HAP-1 (cell line): ENCODE results near the gene UPK2.
"Not testable (repeated sequence)": the region's sequence is repeated elsewhere in the genome, so short reads cannot be mapped to it uniquely, and the experiment has no call there.

ENCODE experiments used
- DNase-seq, 2 experiments: peaks; one replicate each; pipeline ENCODE4 v3.0.0-alpha.2; 2016 to 2020; ENCODE audit warnings: low spot score in 2 of 2
- H3K27me3 ChIP-seq: fragments of 250-450 bp; sonication (Bioruptor Pico); 2 replicates; pipeline ENCODE4 v1.5.1; 2020; ENCODE audit warnings: low read depth, mild to moderate bottlenecking, moderate library complexity
- H3K36me3 ChIP-seq: fragments of 250-450 bp; sonication (Bioruptor Pico); replicated peaks from 2 replicates; pipeline ENCODE4 v1.5.1; 2020; ENCODE audit warnings: mild to moderate bottlenecking
- H3K4me1 ChIP-seq: fragments of 250-450 bp; sonication (Bioruptor Pico); 2 replicates; pipeline ENCODE4 v1.5.1; 2020; ENCODE audit warnings: mild to moderate bottlenecking
- H3K4me3 ChIP-seq: fragments of 250-450 bp; sonication (Bioruptor Pico); 2 replicates; pipeline ENCODE4 v1.5.1; 2020; ENCODE audit warnings: mild to moderate bottlenecking, moderate library complexity
- H3K9me3 ChIP-seq: fragments of 250-450 bp; sonication (Bioruptor Pico); 2 replicates; pipeline ENCODE4 v1.5.1; 2020; ENCODE audit warnings: mild to moderate bottlenecking, moderate library complexity
- in situ Hi-C: fragments of 300-500 bp; cut with MboI; formaldehyde crosslinking; loops from 3 replicates; pipeline ENCODE4 v1.14.3; 2020; ENCODE audit warnings: low sequenced_read_pairs, inconsistent platforms, mixed read lengths

UPK2 gene

GRCh38 chr11:118973985-118974384 is 17.9 kb downstream of the UPK2 start:
- H3K4me3 ChIP-seq, result no peak overlapping the region
- H3K36me3 ChIP-seq, result no peaks in the 10 kb centered on the region
- in situ Hi-C loops, result no loop called here
- no peaks in the 10 kb centered on the region for H3K4me1 ChIP-seq
- no peak for DNase-seq
- peaks cover 2% of the 10 kb centered on the region; the same call in 1 of the 2 replicates for H3K9me3 ChIP-seq
- no peaks in the 10 kb centered on the region for H3K27me3 ChIP-seq

- H3K27me3 ChIP-seq, result no peaks in the 10 kb centered on the region
- no peaks in the 10 kb centered on the region for H3K9me3 ChIP-seq
- DNase-seq, result peak; percentile 29 to 71
- no peaks in the 10 kb centered on the region for H3K36me3 ChIP-seq
- no peaks in the 10 kb centered on the region for H3K4me1 ChIP-seq
- in situ Hi-C loops, result no loop called here
- H3K4me3 ChIP-seq, result no peak overlapping the region
Observed at GRCh38 chr11:118975771-118976709, 19.9 kb downstream of the UPK2 start.

- in situ Hi-C loops, result no loop called here
- no peaks in the 10 kb centered on the region for H3K9me3 ChIP-seq
- H3K4me3 ChIP-seq, result no peak overlapping the region
- no peak for DNase-seq
- no peaks in the 10 kb centered on the region for H3K4me1 ChIP-seq
- H3K27me3 ChIP-seq, result no peaks in the 10 kb centered on the region
- no peaks in the 10 kb centered on the region for H3K36me3 ChIP-seq
Observed at GRCh38 chr11:118979434-118979833, 23.3 kb downstream of the UPK2 start.

- no peaks in the 10 kb centered on the region for H3K27me3 ChIP-seq
- no peaks in the 10 kb centered on the region for H3K4me1 ChIP-seq
- peak in 1 of 2 experiments; percentile 18 for DNase-seq
- H3K4me3 ChIP-seq, result no peak overlapping the region
- H3K9me3 ChIP-seq, result no peaks in the 10 kb centered on the region
- in situ Hi-C loops, result no loop called here
- no peaks in the 10 kb centered on the region for H3K36me3 ChIP-seq
Observed at GRCh38 chr11:118980191-118980881, 24.2 kb downstream of the UPK2 start.

- H3K4me3 ChIP-seq, H3K27me3 ChIP-seq, DNase-seq, H3K9me3 ChIP-seq, H3K4me1 ChIP-seq, in situ Hi-C loops, H3K36me3 ChIP-seq: not testable (repeated sequence)
Observed at GRCh38 chr11:118984337-118984736, 28.2 kb downstream of the UPK2 start.

GRCh38 chr11:118984825-118985224 is 28.7 kb downstream of the UPK2 start:
- Histone ChIP-seq H3K4me1 (no peaks in the 10 kb centered on the region), H3K27me3 (no peaks in the 10 kb centered on the region), H3K9me3 (no peaks in the 10 kb centered on the region), H3K4me3 (no peak overlapping the region), H3K36me3 (no peaks in the 10 kb centered on the region)
- no peak for DNase-seq
- in situ Hi-C loops, result no loop called here

GRCh38 chr11:118988280-118988679 is 32.2 kb downstream of the UPK2 start:
- no peak for DNase-seq
- no peak overlapping the region for H3K4me3 ChIP-seq
- H3K4me1 ChIP-seq, result no peaks in the 10 kb centered on the region
- 0 out of 2 replicates have a peak, but pooled peaks cover 3% of the 10 kb centered on the region for H3K9me3 ChIP-seq
- in situ Hi-C loops, result no loop called here
- no peaks in the 10 kb centered on the region for H3K27me3 ChIP-seq
- H3K36me3 ChIP-seq, result no peaks in the 10 kb centered on the region; the same call in 1 of the 2 replicates

- in situ Hi-C loops, H3K9me3 ChIP-seq, DNase-seq, H3K27me3 ChIP-seq, H3K4me3 ChIP-seq, H3K4me1 ChIP-seq: not testable (repeated sequence)
- peaks cover 11% of the 10 kb centered on the region; the same call in 1 of the 2 replicates for H3K36me3 ChIP-seq
Observed at GRCh38 chr11:118991486-118992038, 35.5 kb downstream of the UPK2 start.

- Histone ChIP-seq H3K4me1 (peaks cover 19% of the 10 kb centered on the region), H3K4me3 (peak overlapping the region; percentile 89), H3K27me3 (no peaks in the 10 kb centered on the region), H3K36me3 (peaks cover 40% of the 10 kb centered on the region), H3K9me3 (0 out of 2 replicates have a peak, but pooled peaks cover 3% of the 10 kb centered on the region)
- in situ Hi-C loops, result no loop called here
- peak; percentile 32 to 43 for DNase-seq
Observed at GRCh38 chr11:118996926-118997626, 41.0 kb downstream of the UPK2 start.

GRCh38 chr11:118997627-118998387 is 41.7 kb downstream of the UPK2 start, which contains the start of gene CENATAC:
CENATAC (plus strand) TSS chr11:118998138; CDS start chr11:118998198, 60 bp downstream.
- peaks cover 47% of the 10 kb centered on the region for H3K36me3 ChIP-seq
- H3K4me1 ChIP-seq, result peaks cover 19% of the 10 kb centered on the region
- in situ Hi-C loops, result no loop called here
- H3K4me3 ChIP-seq, result peak within 1 kb of the TSS; percentile 89
- peak; percentile 90 to 95 for DNase-seq
- no peaks in the 10 kb centered on the region for H3K27me3 ChIP-seq
- no peaks in the 10 kb centered on the region for H3K9me3 ChIP-seq

GRCh38 chr11:118998388-118998717 is 42.3 kb downstream of the UPK2 start:
- peak overlapping the region; percentile 89 for H3K4me3 ChIP-seq
- H3K4me1 ChIP-seq, result peaks cover 19% of the 10 kb centered on the region
- H3K36me3 ChIP-seq, result peaks cover 47% of the 10 kb centered on the region
- H3K27me3 ChIP-seq, result no peaks in the 10 kb centered on the region
- H3K9me3 ChIP-seq, result no peaks in the 10 kb centered on the region
- DNase-seq, result no peak
- in situ Hi-C loops, result no loop called here

- peak; percentile 75 to 89 for DNase-seq
- Histone ChIP-seq H3K9me3 (no peaks in the 10 kb centered on the region), H3K36me3 (peaks cover 46% of the 10 kb centered on the region), H3K27me3 (no peaks in the 10 kb centered on the region), H3K4me3 (peak overlapping the region; percentile 89), H3K4me1 (peaks cover 19% of the 10 kb centered on the region)
- in situ Hi-C loops, result no loop called here
Observed at GRCh38 chr11:118998822-118999221, 42.7 kb downstream of the UPK2 start.

GRCh38 chr11:119000906-119001305 is 44.8 kb downstream of the UPK2 start:
- H3K27me3 ChIP-seq, result no peaks in the 10 kb centered on the region
- no peak overlapping the region for H3K4me3 ChIP-seq
- H3K4me1 ChIP-seq, result peaks cover 19% of the 10 kb centered on the region
- in situ Hi-C loops, result no loop called here
- no peak for DNase-seq
- H3K9me3 ChIP-seq, result no peaks in the 10 kb centered on the region
- peaks cover 51% of the 10 kb centered on the region for H3K36me3 ChIP-seq
